Activated T-helper 1 cell treated with Interleukin-2 at 50 U/mL for 16 hours (primary cell): Measurements from ENCODE around the gene HILPDA.

Source experiments
- DNase-seq: peaks from one replicate; pipeline ENCODE4 v3.0.0-alpha.2; 2020; ENCODE audit warnings: low read depth

The HILPDA gene

GRCh38 chr7:128455543-128456254 lies at the start of gene HILPDA:
Gene HILPDA (plus strand): TSS chr7:128455878. CDS start chr7:128457269, 1,391 bp downstream.
- peak; percentile 91 for DNase-seq

- DNase-seq = no peak
Measured at GRCh38 chr7:128406314-128407232, 49.1 kb upstream of the HILPDA start.

- DNase-seq = no peak
Measured at GRCh38 chr7:128407233-128407589, 48.5 kb upstream of the HILPDA start.

- DNase-seq = no peak
Measured at GRCh38 chr7:128407751-128408708, 47.6 kb upstream of the HILPDA start.

- DNase-seq = no peak
Measured at GRCh38 chr7:128408709-128409595, 46.7 kb upstream of the HILPDA start.

GRCh38 chr7:128409596-128410450 lies 45.9 kb upstream of the HILPDA start, which contains the start of gene IMPDH1:
Gene IMPDH1 (minus strand): TSS chr7:128409982. CDS start chr7:128409901, 81 bp downstream.
- DNase-seq = peak; percentile 79

GRCh38 chr7:128410451-128410753 lies 45.3 kb upstream of the HILPDA start:
- no peak for DNase-seq

GRCh38 chr7:128415217-128415785 lies 40.4 kb upstream of the HILPDA start:
- no peak for DNase-seq

GRCh38 chr7:128417071-128417470 lies 38.6 kb upstream of the HILPDA start:
- DNase-seq = no peak

- no peak for DNase-seq
Measured at GRCh38 chr7:128419257-128419656, 36.4 kb upstream of the HILPDA start.

- DNase-seq = no peak
Measured at GRCh38 chr7:128420773-128421172, 34.9 kb upstream of the HILPDA start.

- DNase-seq = no peak
Measured at GRCh38 chr7:128421384-128421783, 34.3 kb upstream of the HILPDA start.

- no peak for DNase-seq
Measured at GRCh38 chr7:128422037-128422436, 33.6 kb upstream of the HILPDA start.

- DNase-seq = no peak
Measured at GRCh38 chr7:128422842-128423241, 32.8 kb upstream of the HILPDA start.

- DNase-seq = no peak
Measured at GRCh38 chr7:128424686-128425275, 30.9 kb upstream of the HILPDA start.

- DNase-seq = peak; percentile 58
Measured at GRCh38 chr7:128425850-128426249, 29.8 kb upstream of the HILPDA start.

GRCh38 chr7:128427289-128427891 lies 28.3 kb upstream of the HILPDA start:
- DNase-seq = no peak

GRCh38 chr7:128430207-128430606 lies 25.5 kb upstream of the HILPDA start:
- no peak for DNase-seq

GRCh38 chr7:128431221-128431620 lies 24.5 kb upstream of the HILPDA start:
- DNase-seq = no peak
